GM12875 (cell line): ENCODE measurements around the gene EPHB6.

Experiments used
- H3K4me3 ChIP-seq: one replicate; pipeline ENCODE4 v1.5.1; 2011; ENCODE audit warnings: low read depth, low read length, control low read depth
- TF ChIP-seq, protein P1 (sequence below): IDR thresholded peaks from 2 replicates; pipeline ENCODE4 v1.5.1; 2011; ENCODE audit warnings: low read depth, mild to moderate bottlenecking, control low read depth, inconsistent platforms, low read length, moderate library complexity, borderline replicate concordance; ENCODE audit not compliant: insufficient read depth

Gene EPHB6

DNA sequence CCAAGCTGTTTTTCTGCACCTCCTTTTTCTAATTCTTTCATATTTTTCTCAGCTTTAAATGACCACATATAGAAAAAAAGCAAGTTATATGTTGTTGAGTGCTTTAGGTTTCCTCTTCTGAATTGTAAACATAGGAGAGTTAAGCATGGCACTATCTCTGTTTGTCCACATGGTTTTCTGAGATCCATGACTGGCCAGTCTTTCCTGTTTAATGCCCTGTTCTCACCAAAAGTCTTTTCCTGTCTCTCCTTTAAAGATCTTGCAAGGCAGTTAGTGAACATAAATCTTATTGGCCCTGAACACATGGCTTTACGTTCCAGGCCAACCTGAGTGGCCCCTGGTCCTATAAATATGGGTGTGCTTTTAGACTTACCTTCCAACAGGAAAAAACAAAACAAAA, 59.2 kb downstream of the EPHB6 start:
- TF ChIP-seq, protein P1, sequence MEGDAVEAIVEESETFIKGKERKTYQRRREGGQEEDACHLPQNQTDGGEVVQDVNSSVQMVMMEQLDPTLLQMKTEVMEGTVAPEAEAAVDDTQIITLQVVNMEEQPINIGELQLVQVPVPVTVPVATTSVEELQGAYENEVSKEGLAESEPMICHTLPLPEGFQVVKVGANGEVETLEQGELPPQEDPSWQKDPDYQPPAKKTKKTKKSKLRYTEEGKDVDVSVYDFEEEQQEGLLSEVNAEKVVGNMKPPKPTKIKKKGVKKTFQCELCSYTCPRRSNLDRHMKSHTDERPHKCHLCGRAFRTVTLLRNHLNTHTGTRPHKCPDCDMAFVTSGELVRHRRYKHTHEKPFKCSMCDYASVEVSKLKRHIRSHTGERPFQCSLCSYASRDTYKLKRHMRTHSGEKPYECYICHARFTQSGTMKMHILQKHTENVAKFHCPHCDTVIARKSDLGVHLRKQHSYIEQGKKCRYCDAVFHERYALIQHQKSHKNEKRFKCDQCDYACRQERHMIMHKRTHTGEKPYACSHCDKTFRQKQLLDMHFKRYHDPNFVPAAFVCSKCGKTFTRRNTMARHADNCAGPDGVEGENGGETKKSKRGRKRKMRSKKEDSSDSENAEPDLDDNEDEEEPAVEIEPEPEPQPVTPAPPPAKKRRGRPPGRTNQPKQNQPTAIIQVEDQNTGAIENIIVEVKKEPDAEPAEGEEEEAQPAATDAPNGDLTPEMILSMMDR = no peak
- no peak overlapping the region for H3K4me3 ChIP-seq

- no peak overlapping the region for H3K4me3 ChIP-seq
- TF ChIP-seq, protein P1 = no peak
Observed at GRCh38 chr7:142915315-142915714, 60.4 kb downstream of the EPHB6 start.

- no peak overlapping the region for H3K4me3 ChIP-seq
- TF ChIP-seq, protein P1 = no peak
Observed at GRCh38 chr7:142916508-142916907, 61.6 kb downstream of the EPHB6 start.

DNA sequence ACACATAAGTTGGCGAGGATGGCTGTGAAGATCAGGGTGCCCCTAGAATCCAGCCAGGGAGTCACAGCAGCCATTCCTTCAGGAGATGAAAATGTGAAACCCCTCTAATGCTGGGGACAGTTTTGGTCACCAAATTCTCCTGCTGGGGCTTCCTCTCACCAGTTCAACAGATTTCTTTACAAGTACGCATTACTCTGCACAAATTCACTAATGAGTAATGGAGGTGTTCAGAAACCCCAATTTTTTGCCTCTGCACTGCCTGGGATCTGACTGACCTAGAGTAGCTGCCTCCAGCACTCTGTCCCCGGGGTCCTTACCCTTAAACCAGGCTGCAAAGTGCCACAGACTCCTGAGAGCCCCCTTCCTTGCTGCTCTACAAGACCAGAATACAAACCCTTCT, 62.6 kb downstream of the EPHB6 start:
- no peak overlapping the region for H3K4me3 ChIP-seq
- TF ChIP-seq, protein P1 = no peak

DNA sequence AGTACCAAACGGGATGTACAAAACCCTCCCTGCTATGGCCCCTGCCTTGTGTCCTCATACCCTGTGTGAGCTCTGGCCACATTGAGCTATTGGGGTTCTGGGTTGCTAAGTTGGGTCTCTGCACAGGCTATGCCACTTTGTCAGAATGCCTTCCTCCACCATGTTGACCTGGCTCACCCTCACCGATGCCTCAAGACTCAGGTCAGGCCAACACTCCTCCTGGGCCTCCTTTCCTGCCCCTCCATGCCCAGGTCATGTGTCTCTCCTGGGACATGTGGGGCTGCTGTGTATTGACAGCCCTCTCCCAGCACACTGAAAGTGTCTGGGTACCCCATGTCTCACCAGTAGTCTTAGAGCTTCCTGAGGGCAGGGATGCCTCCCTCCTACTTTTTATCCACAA, 64.0 kb downstream of the EPHB6 start:
- TF ChIP-seq, protein P1 = no peak
- no peak overlapping the region for H3K4me3 ChIP-seq

GRCh38 chr7:142919656-142920055, 64.8 kb downstream of the EPHB6 start:
- TF ChIP-seq, protein P1 = no peak
- no peak overlapping the region for H3K4me3 ChIP-seq
